Measurements from ENCODE around the gene NFE2L2.
A peak's percentile ranks its signal among the peaks of the same experiment; 100 is the strongest.
"Not testable (repeated sequence)": the region's sequence is repeated elsewhere in the genome, so short reads cannot be mapped to it uniquely, and the experiment has no call there.

The NFE2L2 gene

DNA sequence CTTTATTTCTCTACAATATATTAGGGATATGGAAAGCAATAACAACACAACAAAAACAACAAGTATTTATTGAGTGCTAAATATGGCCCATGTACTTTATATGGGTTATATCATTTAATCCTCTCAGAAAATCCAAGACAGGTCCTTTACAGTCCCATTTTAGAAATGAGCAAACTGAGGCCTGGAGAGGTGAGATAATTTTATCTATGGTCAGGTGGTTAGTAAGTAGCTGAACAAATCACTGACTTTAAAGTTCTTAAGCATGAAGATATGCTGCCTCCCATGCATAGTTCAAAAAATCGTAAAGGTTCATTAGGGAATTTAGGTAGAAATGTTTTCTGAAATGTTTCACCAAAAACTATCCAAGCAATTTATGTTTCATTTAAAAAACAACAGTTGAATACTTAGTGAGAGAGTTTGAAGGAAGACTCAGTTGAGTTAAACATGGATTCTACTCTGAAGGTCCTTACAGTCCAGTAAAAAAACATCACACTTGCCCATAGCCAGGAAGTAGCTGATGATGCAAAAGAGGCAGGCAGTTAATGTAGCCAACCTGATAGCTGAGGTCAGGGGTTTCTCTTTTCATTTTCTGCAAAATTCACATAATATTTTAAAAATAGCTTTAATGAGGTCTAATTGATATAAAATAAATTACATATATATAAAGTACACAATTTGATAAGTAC is 7.6 kb upstream of the NFE2L2 start:
- Histone ChIP-seq H3K27me3 (replicated peaks in 2 of 5; ENCODE audit: control insufficient read depth in 4 of 5, insufficient read depth in 5 of 5, low read length in 4 of 5) (no peaks in the 10 kb centered on the region), H3K4me3 (ENCODE audit: control insufficient read depth in 1 of 7, extremely low read depth in 1 of 7, insufficient read depth in 4 of 7, low read depth in 2 of 7, low read length in 6 of 7) (no peak overlapping the region), H3K36me3 (ENCODE audit: control insufficient read depth in 4 of 4, insufficient read depth in 4 of 4, low read length in 3 of 4) (no peaks in the 10 kb centered on the region), H3K4me1 (ENCODE audit: control extremely low read depth in 1 of 4, control insufficient read depth in 4 of 4, insufficient read depth in 4 of 4, low read length in 3 of 4) (peaks cover 0 to 30% (median 8%) of the 10 kb centered on the region in 4 experiments), H3K27ac (ENCODE audit: insufficient read depth in 1 of 2, low read depth in 1 of 2, low read length in 2 of 2, poor library complexity in 1 of 2, severe bottlenecking in 2 of 2) (no peak overlapping the region), H3K9me3 (ENCODE audit: control extremely low read depth in 1 of 5, control insufficient read depth in 4 of 5, insufficient read depth in 2 of 5, low read depth in 1 of 5, low read length in 4 of 5) (no peaks in the 10 kb centered on the region)
- POLR2A ChIA-PET, result no interaction called here
- WGBS (ENCODE audit: insufficient coverage), result no CpG with 5 or more reads among the region's 1 CpG
- no peak for DNase-seq
- CTCF ChIA-PET, result interaction anchor here (0.9 to 2.7 kb wide), 5 partner anchors 10 to 152 kb away, joined by 3 to 12 read pairs (median 5); no protein-coding TSS in a partner anchor

DNA sequence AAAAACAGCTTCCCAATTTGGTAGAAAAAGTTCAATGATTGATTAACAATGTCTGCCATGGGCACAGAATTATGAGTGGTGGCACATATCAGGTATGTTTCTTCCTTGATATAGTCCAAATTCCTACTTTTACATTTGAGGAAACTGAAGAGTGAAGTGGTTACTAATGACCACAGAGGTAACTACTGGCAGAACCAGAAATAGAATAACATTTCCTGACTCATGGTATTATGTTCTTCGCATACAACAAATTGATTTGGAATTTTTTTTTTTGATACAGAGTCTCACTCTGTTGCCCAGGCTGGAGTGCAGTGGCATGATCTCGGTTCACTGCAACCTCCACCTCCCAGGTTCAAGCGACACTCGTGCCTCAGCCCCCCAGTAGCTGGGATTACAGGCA is 6.0 kb upstream of the NFE2L2 start:
- WGBS (ENCODE audit: insufficient coverage), result 79% methylated on average over 4 of the region's 4 CpGs
- Histone ChIP-seq H3K27ac (ENCODE audit: insufficient read depth in 1 of 2, low read depth in 1 of 2, low read length in 2 of 2, poor library complexity in 1 of 2, severe bottlenecking in 2 of 2) (no peak overlapping the region), H3K4me1 (ENCODE audit: control extremely low read depth in 1 of 4, control insufficient read depth in 4 of 4, insufficient read depth in 4 of 4, low read length in 3 of 4) (peaks cover 12 to 46% (median 21%) of the 10 kb centered on the region in 4 experiments), H3K4me3 (ENCODE audit: control insufficient read depth in 1 of 7, extremely low read depth in 1 of 7, insufficient read depth in 4 of 7, low read depth in 2 of 7, low read length in 6 of 7) (no peak overlapping the region), H3K9me3 (ENCODE audit: control extremely low read depth in 1 of 5, control insufficient read depth in 4 of 5, insufficient read depth in 2 of 5, low read depth in 1 of 5, low read length in 4 of 5) (no peaks in the 10 kb centered on the region), H3K36me3 (ENCODE audit: control insufficient read depth in 4 of 4, insufficient read depth in 4 of 4, low read length in 3 of 4) (no peaks in the 10 kb centered on the region), H3K27me3 (replicated peaks in 2 of 5; ENCODE audit: control insufficient read depth in 4 of 5, insufficient read depth in 5 of 5, low read length in 4 of 5) (no peaks in the 10 kb centered on the region)
- DNase-seq, result no peak
- POLR2A ChIA-PET, result interaction anchor here (0.7 kb wide), 1 partner anchor 17 kb away, joined by 4 read pairs; no protein-coding TSS in a partner anchor
- CTCF ChIA-PET, result interaction anchor here (9.0 kb wide), 1 partner anchor 23 kb away, joined by 89 read pairs; no protein-coding TSS in a partner anchor

DNA sequence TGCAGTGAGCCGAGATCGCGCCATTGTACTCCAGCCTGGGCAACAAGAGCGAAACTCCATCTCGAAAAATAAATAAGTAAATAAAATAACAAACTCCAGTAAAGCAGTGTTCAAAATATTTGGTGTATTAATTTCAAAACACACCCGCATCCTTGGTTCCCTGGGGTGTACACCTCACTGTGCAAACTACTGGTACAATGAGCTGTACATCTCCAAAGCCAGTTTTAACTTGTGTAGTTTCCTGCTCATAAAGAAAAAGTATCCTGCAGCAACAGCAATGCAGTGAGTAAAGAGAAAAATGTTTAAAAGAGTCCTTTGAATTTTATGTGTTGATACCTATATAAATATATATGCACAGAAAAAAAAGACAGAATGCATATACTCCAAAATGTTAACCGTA is 4.4 kb upstream of the NFE2L2 start:
- H3K27ac ChIP-seq (ENCODE audit: insufficient read depth in 1 of 2, low read depth in 1 of 2, low read length in 2 of 2, poor library complexity in 1 of 2, severe bottlenecking in 2 of 2), result no peak overlapping the region
- POLR2A ChIA-PET, result no interaction called here
- no peaks in the 10 kb centered on the region for H3K27me3 ChIP-seq (replicated peaks in 2 of 5; ENCODE audit: control insufficient read depth in 4 of 5, insufficient read depth in 5 of 5, low read length in 4 of 5)
- CTCF ChIA-PET, result interaction anchor here (9.0 kb wide), 1 partner anchor 25 kb away, joined by 89 read pairs; no protein-coding TSS in a partner anchor
- no peak overlapping the region for H3K4me3 ChIP-seq (ENCODE audit: control insufficient read depth in 1 of 7, extremely low read depth in 1 of 7, insufficient read depth in 4 of 7, low read depth in 2 of 7, low read length in 6 of 7)
- H3K36me3 ChIP-seq (ENCODE audit: control insufficient read depth in 4 of 4, insufficient read depth in 4 of 4, low read length in 3 of 4), result no peaks in the 10 kb centered on the region
- no peak for DNase-seq
- no peaks in the 10 kb centered on the region for H3K9me3 ChIP-seq (ENCODE audit: control extremely low read depth in 1 of 5, control insufficient read depth in 4 of 5, insufficient read depth in 2 of 5, low read depth in 1 of 5, low read length in 4 of 5)
- no CpG with 5 or more reads among the region's 7 CpGs for WGBS (ENCODE audit: insufficient coverage)
- H3K4me1 ChIP-seq (ENCODE audit: control extremely low read depth in 1 of 4, control insufficient read depth in 4 of 4, insufficient read depth in 4 of 4, low read length in 3 of 4), result peaks cover 12 to 53% (median 26%) of the 10 kb centered on the region in 4 experiments

DNA sequence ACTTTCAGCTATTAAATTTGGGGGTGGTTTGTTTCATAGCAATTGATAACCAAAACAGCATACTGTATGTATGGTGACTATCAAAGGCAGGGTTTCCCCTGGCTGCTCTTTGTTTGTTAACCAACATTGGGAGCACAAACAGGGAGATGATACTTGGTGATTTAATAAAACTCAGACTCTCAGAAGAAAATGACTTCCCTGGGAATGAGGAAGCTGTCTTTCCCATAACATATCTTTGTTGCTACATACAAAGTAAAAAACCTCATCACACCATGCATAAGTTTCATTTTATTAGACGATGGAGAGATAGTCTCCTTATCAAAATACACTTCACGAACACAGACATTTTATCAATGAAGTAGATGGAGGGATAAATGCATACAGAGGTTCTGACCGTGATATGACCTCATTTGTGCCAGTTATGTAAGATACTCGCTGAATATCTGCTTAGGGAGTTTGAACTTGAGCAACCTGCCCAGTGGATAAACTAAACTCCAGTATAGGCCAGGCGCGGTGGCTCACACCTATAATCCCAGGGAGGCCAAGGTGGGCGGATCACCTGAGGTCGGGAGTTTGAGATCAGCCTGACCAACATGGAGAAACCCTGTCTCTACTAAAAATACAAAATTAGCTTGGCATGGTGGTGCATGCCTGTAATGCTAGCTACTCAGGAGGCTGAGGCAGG is 3.8 kb upstream of the NFE2L2 start:
- Histone ChIP-seq H3K4me1 (ENCODE audit: control extremely low read depth in 1 of 4, control insufficient read depth in 4 of 4, insufficient read depth in 4 of 4, low read length in 3 of 4) (peaks cover 12 to 53% (median 26%) of the 10 kb centered on the region in 4 experiments), H3K27ac (ENCODE audit: insufficient read depth in 1 of 2, low read depth in 1 of 2, low read length in 2 of 2, poor library complexity in 1 of 2, severe bottlenecking in 2 of 2) (no peak overlapping the region), H3K36me3 (ENCODE audit: control insufficient read depth in 4 of 4, insufficient read depth in 4 of 4, low read length in 3 of 4) (no peaks in the 10 kb centered on the region), H3K4me3 (ENCODE audit: control insufficient read depth in 1 of 7, extremely low read depth in 1 of 7, insufficient read depth in 4 of 7, low read depth in 2 of 7, low read length in 6 of 7) (no peak overlapping the region), H3K9me3 (ENCODE audit: control extremely low read depth in 1 of 5, control insufficient read depth in 4 of 5, insufficient read depth in 2 of 5, low read depth in 1 of 5, low read length in 4 of 5) (no peaks in the 10 kb centered on the region), H3K27me3 (replicated peaks in 2 of 5; ENCODE audit: control insufficient read depth in 4 of 5, insufficient read depth in 5 of 5, low read length in 4 of 5) (no peaks in the 10 kb centered on the region)
- CTCF ChIA-PET, result interaction anchor here (0.9 to 9.0 kb wide), 8 partner anchors 12 to 104 kb away, joined by 3 to 89 read pairs (median 4); no protein-coding TSS in a partner anchor
- WGBS (ENCODE audit: insufficient coverage), result 100% methylated on average over 2 of the region's 8 CpGs
- POLR2A ChIA-PET, result interaction anchor here (0.7 kb wide), 1 partner anchor 13 kb away, joined by 3 read pairs; no protein-coding TSS in a partner anchor
- DNase-seq, result no peak

DNA sequence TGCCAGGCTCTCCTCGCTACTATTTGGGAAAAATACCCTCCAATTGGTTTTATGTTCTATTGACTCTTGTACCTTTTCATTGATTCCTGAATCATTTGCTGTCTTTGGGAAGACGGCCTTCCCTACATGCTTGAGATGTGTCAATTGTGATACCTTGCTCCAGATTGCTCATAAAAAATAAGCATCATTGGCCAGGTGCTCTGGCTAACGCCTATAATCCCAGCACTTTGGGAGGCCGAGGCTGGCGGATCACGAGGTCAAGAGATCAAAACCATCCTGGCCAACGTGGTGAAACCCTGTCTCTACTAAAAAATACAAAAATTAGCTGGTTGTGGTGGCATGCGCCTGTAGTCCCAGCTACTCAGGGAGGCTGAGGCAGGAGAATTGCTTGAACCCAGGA is 2.4 kb upstream of the NFE2L2 start:
- H3K27ac ChIP-seq (ENCODE audit: insufficient read depth in 1 of 2, low read depth in 1 of 2, low read length in 2 of 2, poor library complexity in 1 of 2, severe bottlenecking in 2 of 2); H3K9me3 ChIP-seq (ENCODE audit: control extremely low read depth in 1 of 5, control insufficient read depth in 4 of 5, insufficient read depth in 2 of 5, low read depth in 1 of 5, low read length in 4 of 5); H3K4me3 ChIP-seq (ENCODE audit: control insufficient read depth in 1 of 7, extremely low read depth in 1 of 7, insufficient read depth in 4 of 7, low read depth in 2 of 7, low read length in 6 of 7); POLR2A ChIA-PET; DNase-seq; H3K27me3 ChIP-seq (replicated peaks in 2 of 5; ENCODE audit: control insufficient read depth in 4 of 5, insufficient read depth in 5 of 5, low read length in 4 of 5); H3K36me3 ChIP-seq (ENCODE audit: control insufficient read depth in 4 of 4, insufficient read depth in 4 of 4, low read length in 3 of 4): not testable (repeated sequence)
- 91% methylated on average over 4 of the region's 8 CpGs for WGBS (ENCODE audit: insufficient coverage)
- H3K4me1 ChIP-seq (ENCODE audit: control extremely low read depth in 1 of 4, control insufficient read depth in 4 of 4, insufficient read depth in 4 of 4, low read length in 3 of 4), result peaks cover 20 to 56% (median 32%) of the 10 kb centered on the region in 4 experiments
- CTCF ChIA-PET, result interaction anchor here (1.9 to 9.0 kb wide), 4 partner anchors 15 to 103 kb away, joined by 6 to 89 read pairs (median 33); no protein-coding TSS in a partner anchor

DNA sequence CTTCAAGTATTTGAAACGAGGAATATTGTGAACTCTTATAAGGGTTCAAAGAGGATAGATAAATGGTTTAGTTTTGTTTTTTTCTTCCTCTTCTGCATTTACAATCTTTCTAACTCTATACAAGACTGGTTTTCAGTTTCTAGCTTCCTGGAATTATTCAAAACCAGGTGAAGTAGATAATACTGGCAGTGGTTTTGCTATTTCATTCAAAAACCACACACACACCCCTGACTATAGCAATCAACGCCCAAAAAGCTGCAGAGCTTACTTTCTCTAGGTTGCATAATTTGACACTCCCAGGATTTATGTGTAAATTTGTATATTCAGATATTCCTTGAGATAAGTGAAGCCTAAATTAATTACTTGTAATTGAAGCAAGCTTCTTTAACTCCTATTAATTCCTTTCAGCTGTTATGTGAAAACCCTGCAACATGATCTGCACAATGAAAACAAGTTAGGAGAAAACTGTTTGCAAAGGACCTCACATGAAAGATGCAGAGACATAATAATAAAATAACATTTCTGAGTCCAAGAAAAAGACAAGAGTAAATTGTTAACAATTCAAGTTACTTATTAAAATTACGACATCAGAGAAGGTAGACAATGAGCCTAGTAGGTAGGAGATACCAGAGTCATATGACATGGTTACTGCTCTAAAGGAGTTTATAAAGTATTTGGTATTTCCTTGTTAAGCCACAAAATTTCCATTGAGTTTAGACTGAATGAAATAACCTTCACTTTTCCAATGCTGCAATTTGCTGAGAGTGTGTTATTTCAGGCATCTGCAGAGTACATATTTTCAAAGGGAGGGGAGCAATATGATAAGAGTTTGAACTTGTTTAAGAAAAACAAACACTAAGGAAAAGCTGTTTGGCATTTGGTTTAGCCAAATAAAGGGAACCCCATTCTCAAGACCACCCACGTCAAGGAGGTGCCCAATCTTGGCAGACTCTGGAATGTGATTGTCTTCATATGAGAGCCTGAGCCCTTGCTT is 1.6 kb upstream of the NFE2L2 start:
- CTCF ChIA-PET, result interaction anchor here (0.6 to 9.0 kb wide), 14 partner anchors 13 to 151 kb away, joined by 3 to 89 read pairs (median 8); no protein-coding TSS in a partner anchor
- POLR2A ChIA-PET, result interaction anchor here (0.6 to 1.5 kb wide), 4 partner anchors 15 to 100 kb away, joined by 3 to 5 read pairs (median 4); no protein-coding TSS in a partner anchor
- H3K27ac ChIP-seq (ENCODE audit: insufficient read depth in 1 of 2, low read depth in 1 of 2, low read length in 2 of 2, poor library complexity in 1 of 2, severe bottlenecking in 2 of 2), result peak overlapping the region; percentile 99 to 100
- no CpG with 5 or more reads among the region's 4 CpGs for WGBS (ENCODE audit: insufficient coverage)
- peak; percentile 63 to 91 (median 86) for DNase-seq
- H3K36me3 ChIP-seq (ENCODE audit: control insufficient read depth in 4 of 4, insufficient read depth in 4 of 4, low read length in 3 of 4), result no peaks in the 10 kb centered on the region
- H3K27me3 ChIP-seq (replicated peaks in 2 of 5; ENCODE audit: control insufficient read depth in 4 of 5, insufficient read depth in 5 of 5, low read length in 4 of 5), result no peaks in the 10 kb centered on the region
- no peaks in the 10 kb centered on the region for H3K9me3 ChIP-seq (ENCODE audit: control extremely low read depth in 1 of 5, control insufficient read depth in 4 of 5, insufficient read depth in 2 of 5, low read depth in 1 of 5, low read length in 4 of 5)
- H3K4me1 ChIP-seq (ENCODE audit: control extremely low read depth in 1 of 4, control insufficient read depth in 4 of 4, insufficient read depth in 4 of 4, low read length in 3 of 4), result peaks cover 28 to 62% (median 39%) of the 10 kb centered on the region in 4 experiments
- H3K4me3 ChIP-seq (ENCODE audit: control insufficient read depth in 1 of 7, extremely low read depth in 1 of 7, insufficient read depth in 4 of 7, low read depth in 2 of 7, low read length in 6 of 7), result peak overlapping the region in 6 of 7 experiments; percentile 83 to 98 (median 90)
